ENCODE data around the gene MLN.

Gene MLN

GRCh38 chr6:33771146-33772081, 32.4 kb downstream of the MLN start:
- peak; percentile 54 for DNase-seq

GRCh38 chr6:33770833-33771145, 33.0 kb downstream of the MLN start:
- DNase-seq: no peak

GRCh38 chr6:33770124-33770832, 33.5 kb downstream of the MLN start:
- no peak for DNase-seq

GRCh38 chr6:33769248-33769821, 34.5 kb downstream of the MLN start:
- DNase-seq: no peak

GRCh38 chr6:33768644-33769120, 35.1 kb downstream of the MLN start:
- peak; percentile 69 for DNase-seq

- no peak for DNase-seq
Observed at GRCh38 chr6:33766921-33767907, 36.6 kb downstream of the MLN start.

- no peak for DNase-seq
Observed at GRCh38 chr6:33765368-33765767, 38.4 kb downstream of the MLN start.

GRCh38 chr6:33764036-33764435, 39.8 kb downstream of the MLN start:
- DNase-seq: no peak

GRCh38 chr6:33763483-33763882, 40.3 kb downstream of the MLN start:
- no peak for DNase-seq

GRCh38 chr6:33762713-33763112, 41.1 kb downstream of the MLN start:
- DNase-seq: no peak

GRCh38 chr6:33761922-33762629, 41.7 kb downstream of the MLN start:
- DNase-seq: peak; percentile 19

- no peak for DNase-seq
Observed at GRCh38 chr6:33761581-33761921, 42.3 kb downstream of the MLN start.

- no peak for DNase-seq
Observed at GRCh38 chr6:33759887-33760629, 43.7 kb downstream of the MLN start.

GRCh38 chr6:33758815-33759216, 45.0 kb downstream of the MLN start:
- DNase-seq: no peak

GRCh38 chr6:33757906-33758305, 45.9 kb downstream of the MLN start:
- DNase-seq: no peak

- DNase-seq: no peak
Observed at GRCh38 chr6:33757113-33757512, 46.7 kb downstream of the MLN start.

- no peak for DNase-seq
Observed at GRCh38 chr6:33756211-33756954, 47.4 kb downstream of the MLN start.

GRCh38 chr6:33755070-33755869, 48.5 kb downstream of the MLN start:
- DNase-seq: no peak

GRCh38 chr6:33754222-33754621, 49.6 kb downstream of the MLN start:
- no peak for DNase-seq

- no peak for DNase-seq
Observed at GRCh38 chr6:33752646-33753015, 51.2 kb downstream of the MLN start.
